DMS 273 (cell line): Measurements from ENCODE around the gene MAPRE2.

Experiments used
- DNase-seq: peaks from one replicate; lab custom pipeline; 2025; ENCODE audit not compliant: unreplicated experiment; lab: John Stamatoyannopoulos, UW

Gene MAPRE2

GRCh38 chr18:35061336-35061735 lies 20.1 kb downstream of the MAPRE2 start:
- no peak for DNase-seq

- no peak for DNase-seq
Observed at GRCh38 chr18:35061804-35062203, 20.6 kb downstream of the MAPRE2 start.

- no peak for DNase-seq
Observed at GRCh38 chr18:35062408-35062807, 21.2 kb downstream of the MAPRE2 start.

GRCh38 chr18:35063875-35064690 lies 22.9 kb downstream of the MAPRE2 start:
- DNase-seq: no peak

GRCh38 chr18:35067454-35067853 lies 26.2 kb downstream of the MAPRE2 start:
- DNase-seq: no peak

- no peak for DNase-seq
Observed at GRCh38 chr18:35071819-35072247, 30.6 kb downstream of the MAPRE2 start.

GRCh38 chr18:35072616-35073015 lies 31.4 kb downstream of the MAPRE2 start:
- no peak for DNase-seq

- no peak for DNase-seq
Observed at GRCh38 chr18:35073186-35074105, 32.2 kb downstream of the MAPRE2 start.

GRCh38 chr18:35074581-35074980 lies 33.4 kb downstream of the MAPRE2 start:
- DNase-seq: no peak

- no peak for DNase-seq
Observed at GRCh38 chr18:35075132-35075531, 33.9 kb downstream of the MAPRE2 start.

GRCh38 chr18:35076135-35076924 lies 35.1 kb downstream of the MAPRE2 start:
- no peak for DNase-seq

- DNase-seq: no peak
Observed at GRCh38 chr18:35077937-35078336, 36.7 kb downstream of the MAPRE2 start.

GRCh38 chr18:35080058-35080457 lies 38.8 kb downstream of the MAPRE2 start:
- no peak for DNase-seq

GRCh38 chr18:35083174-35083712 lies 42.0 kb downstream of the MAPRE2 start:
- DNase-seq: no peak

GRCh38 chr18:35084494-35085449 lies 43.6 kb downstream of the MAPRE2 start:
- no peak for DNase-seq

GRCh38 chr18:35085450-35086380 lies 44.5 kb downstream of the MAPRE2 start:
- DNase-seq: no peak

GRCh38 chr18:35086704-35087103 lies 45.5 kb downstream of the MAPRE2 start:
- no peak for DNase-seq

GRCh38 chr18:35087726-35088125 lies 46.5 kb downstream of the MAPRE2 start:
- DNase-seq: no peak

GRCh38 chr18:35088921-35089320 lies 47.7 kb downstream of the MAPRE2 start:
- no peak for DNase-seq
